Neutrophil (primary cell): ENCODE results near the gene INPP4B.
"Not testable (repeated sequence)": the region's sequence is repeated elsewhere in the genome, so short reads cannot be mapped to it uniquely, and the experiment has no call there.

ENCODE experiments used
- H3K27ac ChIP-seq: fragments of 200-600 bp; sonication (generic); 2 replicates; pipeline ENCODE4 v1.5.1; 2016; ENCODE audit warnings: mild to moderate bottlenecking, moderate library complexity
- H3K27me3 ChIP-seq: fragments of 200-600 bp; sonication (generic); 2 replicates; pipeline ENCODE4 v1.6.0; 2016; ENCODE audit warnings: mild to moderate bottlenecking
- H3K36me3 ChIP-seq: fragments of 200-600 bp; sonication (generic); 2 replicates; pipeline ENCODE4 v1.5.1; 2017
- H3K4me1 ChIP-seq, 2 experiments: fragments of 200-600 bp in 1 of 2; sonication (generic) in 1 of 2; 1 replicate in 1 of 2; 2 replicates in 1 of 2; pipeline versions ENCODE4 v1.5.1 to v1.6.1; 2013 to 2016; ENCODE audit warnings: low read depth in 1 of 2, low read length in 1 of 2, mild to moderate bottlenecking in 1 of 2, moderate library complexity in 1 of 2; ENCODE audit not compliant: control insufficient read depth in 1 of 2, insufficient read depth in 1 of 2
- H3K4me3 ChIP-seq, 2 experiments: fragments of 200-600 bp in 1 of 2; sonication (generic) in 1 of 2; 1 replicate in 1 of 2; 2 replicates in 1 of 2; pipeline ENCODE4 v1.5.1; 2013 to 2016; ENCODE audit warnings: low read depth in 1 of 2, low read length in 1 of 2, mild to moderate bottlenecking in 1 of 2, moderate library complexity in 1 of 2
- H3K9me3 ChIP-seq: fragments of 200-600 bp; sonication (generic); 2 replicates; pipeline ENCODE4 v1.5.1; 2016
- CTCF ChIP-seq: fragments of 200-600 bp; sonication (generic); IDR thresholded peaks from 2 replicates; pipeline ENCODE4 v1.5.1; 2016; ENCODE audit warnings: antibody characterized with exemption

Gene INPP4B

GRCh38 chr4:142405695-142406498 is 440.2 kb downstream of the INPP4B start:
- H3K4me3 ChIP-seq = no peak overlapping the region
- no peak overlapping the region for H3K27ac ChIP-seq
- no peaks in the 10 kb centered on the region for H3K9me3 ChIP-seq
- no peak for TF ChIP-seq CTCF
- no peaks in the 10 kb centered on the region for H3K36me3 ChIP-seq
- H3K4me1 ChIP-seq = peaks cover 10 to 12% of the 10 kb centered on the region in 2 experiments
- H3K27me3 ChIP-seq = no peaks in the 10 kb centered on the region

- TF ChIP-seq CTCF = no peak
- Histone ChIP-seq H3K9me3 (no peaks in the 10 kb centered on the region), H3K4me3 (peak overlapping the region in 1 of 2 experiments; percentile 31), H3K4me1 (peaks cover 10 to 12% of the 10 kb centered on the region in 2 experiments), H3K27me3 (no peaks in the 10 kb centered on the region), H3K27ac (no peak overlapping the region), H3K36me3 (no peaks in the 10 kb centered on the region)
Observed at GRCh38 chr4:142405021-142405694, 440.9 kb downstream of the INPP4B start.

GRCh38 chr4:142404191-142404611 is 441.9 kb downstream of the INPP4B start:
- H3K27me3 ChIP-seq = no peaks in the 10 kb centered on the region
- no peak for TF ChIP-seq CTCF
- peaks cover 10 to 12% of the 10 kb centered on the region in 2 experiments for H3K4me1 ChIP-seq
- no peaks in the 10 kb centered on the region for H3K9me3 ChIP-seq
- no peaks in the 10 kb centered on the region for H3K36me3 ChIP-seq
- H3K27ac ChIP-seq = no peak overlapping the region
- H3K4me3 ChIP-seq = no peak overlapping the region

- Histone ChIP-seq H3K9me3 (no peaks in the 10 kb centered on the region), H3K27ac (no peak overlapping the region), H3K36me3 (no peaks in the 10 kb centered on the region), H3K4me1 (peaks cover 10 to 12% of the 10 kb centered on the region in 2 experiments), H3K4me3 (no peak overlapping the region), H3K27me3 (no peaks in the 10 kb centered on the region)
- no peak for TF ChIP-seq CTCF
Observed at GRCh38 chr4:142402900-142403299, 443.2 kb downstream of the INPP4B start.

GRCh38 chr4:142402156-142402555 is 443.9 kb downstream of the INPP4B start:
- no peak overlapping the region for H3K27ac ChIP-seq
- peaks cover 10 to 12% of the 10 kb centered on the region in 2 experiments for H3K4me1 ChIP-seq
- no peaks in the 10 kb centered on the region for H3K9me3 ChIP-seq
- TF ChIP-seq CTCF = no peak
- no peak overlapping the region for H3K4me3 ChIP-seq
- H3K27me3 ChIP-seq = no peaks in the 10 kb centered on the region
- H3K36me3 ChIP-seq = no peaks in the 10 kb centered on the region

GRCh38 chr4:142397364-142397991 is 448.6 kb downstream of the INPP4B start:
- not testable (repeated sequence) for H3K27me3 ChIP-seq, H3K9me3 ChIP-seq, H3K4me1 ChIP-seq, H3K36me3 ChIP-seq, H3K27ac ChIP-seq, H3K4me3 ChIP-seq
